Testis (tissue), 2 donors: ENCODE data around the gene NTM.

Experiments used
- CTCF ChIP-seq, 3 experiments: fragments of 450-650 bp in 2 of 3; fragments of 200-600 bp in 1 of 3; sonication (generic) in 1 of 3; IDR thresholded peaks; one replicate each; pipeline ENCODE4 v1.5.1; 2016 to 2019; ENCODE audit warnings: antibody characterized with exemption in 3 of 3, mild to moderate bottlenecking in 2 of 3, moderate library complexity in 1 of 3
- POLR2A ChIP-seq: fragments of 450-650 bp; IDR thresholded peaks from one replicate; pipeline ENCODE4 v1.6.1; 2017; ENCODE audit warnings: antibody characterized with exemption, mild to moderate bottlenecking, moderate library complexity

GRCh38 chr11:131760091-131761061, 390.0 kb downstream of the NTM start:
- TF ChIP-seq CTCF (IDR thresholded peaks at IDR 0.05) (no peak), POLR2A (no peak)
